Right cardiac atrium (tissue), 5 donors: ENCODE measurements around the gene PBX2. TPM values are rescaled to one million over a fixed set of nuclear protein-coding genes. Genes with fewer than 3 reads are reported as not detected.

Experiments
- ATAC-seq, 2 donors: fragments of 200-7000 bp; cut with Tn5 transposase; one replicate each; pipeline versions ENCODE4 v1.8.0 to v1.9.1; 2020; ENCODE audit warnings: moderate library complexity in 2 of 2, mild to moderate bottlenecking in 1 of 2
- DNase-seq, 3 donors: peaks; one replicate each; pipeline ENCODE4 v3.0.0-alpha.2; 2020
- H3K27ac ChIP-seq: one replicate; pipeline ENCODE4 v1.5.1; 2013; ENCODE audit warnings: mild to moderate bottlenecking, low read length, control low read depth, moderate library complexity
- H3K27me3 ChIP-seq: one replicate; pipeline ENCODE4 v1.6.1; 2013; ENCODE audit not compliant: control insufficient read depth, insufficient read depth
- H3K4me1 ChIP-seq: one replicate; pipeline ENCODE4 v1.6.1; 2013; ENCODE audit warnings: low read length; ENCODE audit not compliant: control insufficient read depth, insufficient read depth
- H3K4me3 ChIP-seq: one replicate; pipeline ENCODE4 v1.5.1; 2013; ENCODE audit warnings: low read length, control low read depth
- H3K9me3 ChIP-seq: one replicate; pipeline ENCODE4 v1.6.1; 2013; ENCODE audit warnings: low read length; ENCODE audit not compliant: control insufficient read depth
- WGBS: extraction: QIAGEN DNeasy Blood & Tissue Kit; methylation state at CpG from one replicate; pipeline ENCODE4 v1.1.7; 2013; 5-methylcytosine and 5-hydroxymethylcytosine counted together
- intact Hi-C, 4 donors: fragments of 100-400 bp; cut with DNase I; formaldehyde crosslinking; loops; one replicate each; pipeline versions ENCODE4 v1.11.0 to v1.14.0; 2022 to 2023
- polyA plus RNA-seq: library from polyadenylated mRNA; stranded (reverse); fragments of 200-250 nt; gene quantifications from one replicate; pipeline ENCODE4 v1.2.3, GENCODE V29; 2013
- total RNA-seq, 4 donors: library from RNA; stranded (reverse); fragmentation: NEBNext Ultra II Directional; extraction: Animal tissue kit (Norgen Biotek cat#: 25700); gene quantifications; one replicate each; pipeline ENCODE4 v1.2.1, GENCODE V29; 2021
- donor health status: healthy with polysubstance abuse.
- donor health status: DM: no; HTN: yes; CAD: no.
- donor health status: DM: no; HTN: no; CAD: no.
- donor health status: DM: no; HTN: yes; CAD: no; lungs with severe emphysema.
- donor health status: DM: yes; HTN: yes; CAD: no.

PBX2 gene
- total and polyA plus RNA-seq, 5 donors, result 44.1 to 61.0 (median 49.6) TPM

DNA sequence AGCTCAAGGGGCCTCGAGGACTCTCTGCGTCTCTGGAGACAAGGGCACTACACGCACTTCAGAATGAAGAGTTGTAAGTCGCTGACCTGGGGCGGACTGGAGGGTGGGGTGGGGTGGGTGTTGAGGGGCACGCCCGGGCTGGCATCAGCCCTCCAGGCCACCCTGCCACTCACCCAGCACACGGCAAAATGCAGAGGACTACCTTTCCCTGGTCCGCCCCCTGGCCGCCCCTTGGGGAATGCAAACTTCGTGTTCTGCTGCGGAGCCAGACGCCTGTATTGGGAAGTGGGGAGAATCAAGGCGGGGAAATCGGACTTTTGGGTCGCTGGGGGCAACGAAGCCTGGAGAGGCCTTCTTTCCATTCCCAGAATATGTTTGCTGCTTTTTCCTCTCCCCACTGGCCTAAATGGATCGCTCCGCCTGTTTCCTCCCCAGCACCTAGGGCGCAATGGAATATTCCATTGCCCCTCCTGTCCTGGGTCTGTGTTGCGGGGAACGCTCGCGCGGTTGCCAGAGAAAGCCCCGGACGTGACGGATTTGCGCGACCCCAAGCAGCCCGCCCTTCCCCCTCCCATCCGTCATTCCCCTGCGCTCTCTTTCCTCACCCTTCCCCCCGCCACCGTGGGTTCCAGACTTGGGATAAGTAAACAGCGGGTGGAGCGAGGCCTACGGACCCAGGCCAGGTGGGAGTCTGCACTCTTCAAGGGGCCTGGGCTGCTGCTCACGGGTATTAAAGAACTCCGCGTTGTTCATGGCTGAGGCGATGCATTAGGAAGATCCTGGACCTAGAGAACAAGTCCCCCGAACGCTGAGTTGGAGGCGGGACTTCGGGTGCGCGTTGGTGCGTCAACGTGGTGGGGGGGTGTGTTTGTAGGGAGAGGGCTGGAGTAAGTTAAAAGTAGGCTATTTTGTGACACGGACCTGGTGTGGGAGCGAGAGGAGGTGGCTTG, 36.2 kb downstream of the PBX2 start, which contains the start of gene PPT2:
PPT2 (plus strand) TSS at position 578 of the 950 bp plus-strand sequence. CDS start 454 bp downstream, outside the sequence.
- ATAC-seq (peak; percentile 89 to 91), DNase-seq (peak; percentile 95 to 97 (median 97))
- Histone ChIP-seq H3K9me3 (no peaks in the 10 kb centered on the region), H3K27me3 (no peaks in the 10 kb centered on the region), H3K4me1 (peaks cover 5% of the 10 kb centered on the region), H3K4me3 (peak within 1 kb of the TSS; percentile 60), H3K27ac (peak within 1 kb of the TSS; percentile 70)
- WGBS, result 1% methylated on average over 52 of the region's 52 CpGs
- intact Hi-C loops, result no loop called here

DNA sequence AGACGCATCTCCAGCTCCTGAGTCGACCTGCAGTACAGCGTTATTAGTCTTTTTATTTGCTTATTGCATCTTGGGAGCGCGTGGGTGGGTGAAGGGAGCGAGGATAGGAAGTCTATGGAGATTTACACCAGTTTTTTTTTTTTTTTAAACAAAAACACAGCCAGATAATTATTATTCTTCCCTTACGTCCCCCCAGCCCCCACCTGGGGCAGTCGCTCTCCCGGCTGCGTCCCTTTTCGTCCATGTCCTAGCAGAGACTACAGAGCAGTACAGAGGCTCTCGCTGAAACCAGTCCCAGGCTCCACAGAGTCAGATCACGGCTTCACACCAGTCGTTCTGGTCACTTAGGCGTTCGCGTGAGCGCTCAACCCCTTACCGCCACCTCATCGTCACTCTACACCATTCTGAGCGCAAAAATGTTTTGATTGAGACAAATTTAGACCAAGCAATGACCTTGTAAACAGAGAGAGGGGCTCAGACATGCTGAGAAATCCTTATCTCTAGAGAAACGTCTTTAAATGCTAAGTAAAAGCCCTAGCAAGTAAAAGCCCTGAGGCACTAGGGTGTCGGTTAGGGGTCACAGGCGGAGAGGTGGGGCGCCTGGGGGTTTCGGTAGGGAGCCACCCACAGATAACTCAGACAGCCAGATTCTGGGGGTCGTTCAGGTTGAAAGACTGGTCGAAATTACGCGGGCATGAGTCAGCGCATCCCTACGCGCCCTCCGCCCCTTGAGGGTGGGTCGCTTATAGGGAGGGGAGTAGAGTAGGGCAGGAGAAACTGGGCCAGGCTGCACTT, 37.0 kb downstream of the PBX2 start:
- peak; percentile 32 to 57 for ATAC-seq

DNA sequence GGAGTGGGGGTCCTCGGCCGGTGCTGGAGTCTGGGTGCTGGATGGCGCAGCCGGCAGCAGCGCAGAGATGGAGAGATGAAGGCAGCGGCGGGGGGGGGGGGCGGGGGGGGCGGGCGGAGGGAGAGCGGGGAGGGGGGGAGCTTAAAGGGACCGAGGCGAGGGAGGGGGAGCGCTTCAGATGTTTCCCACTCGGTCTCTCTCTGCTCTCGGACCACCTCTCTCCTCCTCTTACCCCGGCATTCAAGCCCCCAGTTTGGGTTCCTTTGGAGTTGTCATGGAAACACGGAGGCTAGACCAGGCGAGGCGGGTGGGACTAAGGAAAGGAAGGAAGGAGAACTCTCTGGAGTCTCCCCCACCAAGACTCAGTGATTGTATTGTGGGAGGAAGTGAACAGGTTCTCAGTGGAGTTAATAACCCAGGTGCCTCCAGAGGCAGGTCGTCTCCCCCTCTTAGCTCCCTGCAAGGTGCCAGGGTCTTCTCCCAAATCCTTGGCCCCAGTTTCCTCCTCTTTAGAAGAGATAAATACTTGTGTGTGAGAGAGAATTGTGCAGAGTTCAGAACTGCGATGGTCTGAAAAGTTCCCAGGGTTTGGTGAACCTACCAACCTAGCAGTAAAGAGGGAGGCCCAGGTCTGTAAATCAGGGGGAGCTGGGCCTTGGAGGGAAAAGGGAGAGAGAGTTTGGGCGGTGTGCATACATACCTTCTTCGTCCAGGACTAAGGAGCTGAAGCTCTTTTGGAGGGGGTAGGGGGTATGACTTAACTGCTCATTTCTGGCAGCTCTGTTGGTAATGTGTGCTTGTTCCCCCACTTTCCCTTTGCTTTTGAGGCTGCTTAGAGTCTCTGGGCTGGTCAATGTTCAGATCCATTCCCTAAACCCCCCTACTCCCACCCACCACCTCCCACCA, 37.9 kb downstream of the PBX2 start, which contains the start of gene PRRT1:
PRRT1 (minus strand) TSS at position 77 of the 906 bp plus-strand sequence. CDS start 112 bp downstream, outside the sequence.
- no peaks in the 10 kb centered on the region for H3K9me3 ChIP-seq
- peak in 1 of 3 donors; percentile 65 for DNase-seq
- no peaks in the 10 kb centered on the region for H3K27me3 ChIP-seq
- H3K4me3 ChIP-seq, result peak within 1 kb of the TSS; percentile 60
- WGBS, result 18% methylated on average over 19 of the region's 24 CpGs
- intact Hi-C loops, result no loop called here
- no peak within 1 kb of the TSS for H3K27ac ChIP-seq
- no peak for ATAC-seq
- H3K4me1 ChIP-seq, result peaks cover 5% of the 10 kb centered on the region

More for the DNA sequence above, 37.0 kb downstream of the PBX2 start:
- Histone ChIP-seq H3K27me3 (no peaks in the 10 kb centered on the region), H3K4me1 (peaks cover 5% of the 10 kb centered on the region), H3K4me3 (peak overlapping the region; percentile 60), H3K27ac (peak overlapping the region; percentile 70), H3K9me3 (no peaks in the 10 kb centered on the region)
- intact Hi-C loops, result no loop called here
- WGBS, result 21% methylated on average over 35 of the region's 35 CpGs
- DNase-seq, result peak; percentile 62 to 77 (median 73)

DNA sequence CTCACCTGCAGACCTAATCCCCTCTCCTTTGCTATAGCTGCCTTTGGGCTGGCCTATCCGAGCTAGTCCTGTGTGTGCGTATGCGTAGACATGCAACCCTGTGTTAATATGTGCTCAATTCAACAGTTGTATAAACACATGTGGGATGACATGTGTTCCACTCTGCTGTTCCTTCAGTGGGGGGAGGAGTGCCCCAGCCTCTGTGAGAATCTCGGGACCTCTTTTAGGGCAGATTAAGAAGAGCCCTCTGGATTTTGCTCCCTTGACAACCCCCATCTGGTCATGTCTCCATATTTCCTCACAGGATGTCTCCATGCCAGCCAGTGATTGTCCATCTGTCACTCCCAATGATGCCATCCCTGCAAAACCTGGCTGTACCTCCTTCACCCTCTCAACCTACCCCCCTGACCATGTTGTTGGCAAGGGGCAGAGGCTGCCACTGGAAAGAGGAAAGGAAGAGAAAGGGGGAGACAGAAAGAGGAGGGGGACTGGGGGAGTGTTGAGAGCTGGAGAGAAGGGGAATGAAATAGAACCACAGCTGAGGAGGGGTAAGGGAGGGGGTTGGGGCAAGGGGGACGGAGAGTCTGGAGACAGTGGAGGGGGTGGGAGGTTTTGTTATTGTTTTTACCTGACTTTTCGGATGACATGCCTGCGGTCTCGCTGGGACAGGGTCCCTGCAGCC, 38.7 kb downstream of the PBX2 start:
- Histone ChIP-seq H3K27ac (no peak overlapping the region), H3K4me3 (peak overlapping the region; percentile 49), H3K4me1 (peaks cover 5% of the 10 kb centered on the region), H3K9me3 (no peaks in the 10 kb centered on the region), H3K27me3 (no peaks in the 10 kb centered on the region)
- DNase-seq (peak in 1 of 3 donors; percentile 27), ATAC-seq (no peak)
- WGBS, result 39% methylated on average over 8 of the region's 8 CpGs
- intact Hi-C loops, result no loop called here

DNA sequence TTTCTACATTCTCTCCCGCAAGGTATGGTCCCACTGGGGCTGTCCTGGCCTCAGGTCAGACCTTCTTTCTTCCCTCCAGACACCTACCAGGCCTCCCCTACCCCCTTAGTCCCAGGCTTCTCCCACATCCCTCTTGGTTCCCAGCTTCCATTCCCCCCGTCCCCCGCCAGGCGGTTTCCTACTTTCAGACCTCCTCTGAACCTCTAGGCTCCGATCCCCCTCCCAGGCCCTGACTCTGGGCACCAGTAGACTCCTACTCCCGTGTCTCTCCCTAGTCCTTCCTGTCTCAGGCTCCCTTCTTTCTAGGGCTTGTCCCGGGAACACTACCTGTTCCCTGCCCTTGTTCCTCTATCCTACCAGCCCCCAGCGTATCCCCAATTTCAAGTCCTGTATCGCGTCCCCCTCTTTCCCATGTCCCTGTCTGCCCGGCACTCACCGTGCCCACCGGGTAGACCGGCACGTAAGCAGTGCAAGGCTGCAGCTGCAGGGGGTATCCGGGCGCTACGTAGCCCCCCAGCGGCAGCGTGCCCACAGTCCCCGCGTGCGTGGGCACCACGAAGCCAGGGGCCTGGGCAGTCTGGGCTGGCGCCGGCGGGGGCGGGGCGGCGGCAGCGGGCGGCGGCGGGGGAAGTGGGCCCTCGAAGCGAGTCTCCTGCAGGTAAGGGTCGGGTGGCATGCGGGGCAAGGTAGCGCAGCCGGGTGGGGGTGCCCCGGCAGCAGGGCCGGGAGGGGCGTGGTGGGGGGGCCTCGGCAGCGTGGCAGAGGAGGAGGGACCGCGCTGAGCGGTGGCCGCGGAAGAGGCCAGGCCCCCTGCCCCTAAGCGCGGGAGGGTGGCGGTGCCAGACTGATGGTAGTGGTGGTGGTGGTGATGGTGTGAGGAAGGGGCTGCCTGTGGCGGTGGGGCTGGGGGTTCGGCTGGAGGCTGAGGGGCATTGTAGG, 39.8 kb downstream of the PBX2 start:
- DNase-seq (peak in 1 of 3 donors; percentile 59), ATAC-seq (no peak)
- no peak overlapping the region for H3K27ac ChIP-seq
- 49% methylated on average over 55 of the region's 55 CpGs for WGBS
- no peaks in the 10 kb centered on the region for H3K27me3 ChIP-seq
- H3K9me3 ChIP-seq, result no peaks in the 10 kb centered on the region
- intact Hi-C loops, result no loop called here
- peaks cover 4% of the 10 kb centered on the region for H3K4me1 ChIP-seq
- H3K4me3 ChIP-seq, result no peak overlapping the region

DNA sequence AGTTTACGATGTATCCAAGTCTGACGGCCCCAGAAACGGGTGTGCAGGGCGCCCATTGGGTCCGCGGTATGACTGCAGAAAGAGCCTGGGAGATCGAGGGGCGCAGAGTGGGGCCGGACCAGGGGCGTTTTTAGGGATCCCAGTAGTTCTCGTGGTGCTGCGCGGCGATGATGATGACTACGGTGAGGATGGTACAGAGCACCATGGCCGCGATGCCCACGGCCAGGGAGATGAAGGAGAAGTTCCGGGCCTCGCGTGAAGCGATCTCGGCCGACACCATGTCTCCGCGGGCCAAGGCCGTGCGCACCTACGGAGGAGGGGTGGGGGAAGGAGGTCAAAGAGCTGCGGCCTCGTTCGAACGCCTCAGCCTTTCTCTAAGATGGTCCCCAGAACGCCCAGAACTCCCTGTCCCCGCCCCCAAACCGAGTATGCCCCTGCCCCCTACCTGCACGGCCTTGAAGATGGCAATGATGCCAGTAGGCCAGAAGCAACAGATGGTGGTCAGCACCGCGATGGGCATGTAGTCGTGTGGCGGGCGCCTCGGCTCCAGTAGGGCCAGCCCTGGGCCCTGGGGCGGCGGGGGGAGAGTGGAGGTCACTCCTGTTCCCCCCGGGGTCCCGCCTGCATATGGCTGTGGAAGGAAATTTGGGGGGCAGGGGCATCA, 40.8 kb downstream of the PBX2 start:
- ATAC-seq, result no peak

DNA sequence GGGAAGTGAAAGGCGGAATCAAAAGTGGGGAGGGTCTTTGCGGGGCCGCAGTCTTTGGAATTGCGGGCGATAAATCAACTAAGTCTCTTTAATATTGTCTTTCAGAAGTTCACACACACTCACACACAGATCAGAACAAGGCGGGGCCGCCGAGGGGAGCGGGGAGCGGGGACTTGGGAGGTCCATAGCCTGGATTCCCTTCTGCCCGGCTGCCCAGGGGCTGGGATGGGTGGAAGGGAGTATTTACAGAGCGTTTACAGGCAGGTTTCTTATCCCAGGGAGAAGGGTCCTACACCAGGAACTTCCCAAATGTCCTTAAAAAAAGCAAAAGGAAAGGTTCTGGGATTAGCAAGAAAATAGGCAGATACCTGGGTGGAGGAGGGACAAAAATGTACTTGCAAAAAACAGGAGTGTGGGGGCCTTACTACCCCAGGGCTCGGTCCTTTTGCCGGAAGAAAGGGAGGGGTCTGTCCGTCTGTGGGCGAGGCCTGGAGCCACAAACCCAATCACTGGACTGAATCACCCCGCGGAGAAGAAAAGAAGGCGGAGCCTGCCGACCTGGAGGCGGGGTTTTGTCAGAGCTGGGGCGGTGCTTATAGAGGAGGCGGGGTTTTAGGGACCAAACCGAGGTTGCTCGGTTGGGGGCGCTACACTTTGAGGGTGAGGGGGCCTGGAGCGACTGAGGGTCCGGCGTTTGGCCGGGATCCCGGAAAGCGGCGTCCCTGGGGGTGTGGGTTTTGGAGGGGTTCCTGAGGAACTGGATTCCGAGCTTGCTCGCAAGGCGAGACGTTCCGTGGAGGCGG, 41.5 kb downstream of the PBX2 start:
- 32% methylated on average over 39 of the region's 39 CpGs for WGBS
- H3K27ac ChIP-seq, result no peak overlapping the region
- H3K27me3 ChIP-seq, result no peaks in the 10 kb centered on the region
- peak overlapping the region; percentile 57 for H3K4me3 ChIP-seq
- intact Hi-C loops, result no loop called here
- ATAC-seq, result peak; percentile 62 to 82
- peak; percentile 75 to 89 (median 87) for DNase-seq
- no peaks in the 10 kb centered on the region for H3K9me3 ChIP-seq
- no peaks in the 10 kb centered on the region for H3K4me1 ChIP-seq

More for the DNA sequence above, 40.8 kb downstream of the PBX2 start:
- peak in 1 of 3 donors; percentile 58 for DNase-seq
- intact Hi-C loops, result no loop called here
- Histone ChIP-seq H3K4me3 (peak overlapping the region; percentile 34), H3K9me3 (no peaks in the 10 kb centered on the region), H3K27ac (no peak overlapping the region), H3K27me3 (no peaks in the 10 kb centered on the region), H3K4me1 (no peaks in the 10 kb centered on the region)
- 47% methylated on average over 47 of the region's 47 CpGs for WGBS

DNA sequence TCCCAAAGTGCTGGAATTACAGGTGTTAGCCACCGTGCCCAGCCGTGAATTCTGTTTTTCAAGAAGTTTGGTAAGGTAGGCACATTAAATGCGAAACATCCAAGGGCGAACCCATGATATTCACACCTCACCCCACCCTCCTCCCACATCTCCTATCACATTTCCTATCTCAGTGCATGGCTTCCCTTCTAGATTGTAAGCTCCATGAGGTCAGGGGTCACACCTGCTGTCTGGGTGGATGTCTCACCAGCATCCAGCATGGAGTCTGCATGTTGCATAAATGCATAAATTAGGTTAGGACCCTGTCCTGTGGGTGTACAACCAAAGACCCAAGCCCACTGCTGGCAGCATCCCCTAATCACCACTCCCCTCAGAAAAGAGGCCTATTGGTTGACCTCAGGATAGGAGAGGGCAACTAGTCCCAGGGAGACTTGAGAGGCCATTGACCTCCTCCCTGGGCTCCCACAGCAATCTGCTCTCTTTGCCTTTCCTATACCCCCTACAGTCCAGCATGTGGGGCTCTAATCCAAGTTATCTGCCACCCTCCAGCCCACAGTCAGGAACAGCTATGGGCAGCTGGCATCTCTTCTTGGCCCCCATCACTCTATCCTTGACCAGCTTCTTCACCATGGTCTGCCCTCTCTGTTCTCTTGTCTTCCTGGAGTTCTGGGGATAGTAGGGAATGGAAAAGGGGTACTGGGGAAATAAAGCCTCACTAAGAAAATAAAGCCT, 42.4 kb downstream of the PBX2 start:
- H3K9me3 ChIP-seq, result no peaks in the 10 kb centered on the region
- no peak overlapping the region for H3K27ac ChIP-seq
- H3K4me3 ChIP-seq, result no peak overlapping the region
- intact Hi-C loops, result no loop called here
- no peaks in the 10 kb centered on the region for H3K27me3 ChIP-seq
- DNase-seq (no peak), ATAC-seq (no peak)
- no peaks in the 10 kb centered on the region for H3K4me1 ChIP-seq
- WGBS, result 91% methylated on average over 4 of the region's 4 CpGs
